LNCAP (cell line): ENCODE data around the gene C22orf15.

Experiments
- TF ChIP-seq, protein P1 (sequence below): fragments of 450-650 bp; IDR thresholded peaks from 2 replicates; pipeline ENCODE4 v1.5.1; 2017; ENCODE audit warnings: mild to moderate bottlenecking

The C22orf15 gene, protein sequence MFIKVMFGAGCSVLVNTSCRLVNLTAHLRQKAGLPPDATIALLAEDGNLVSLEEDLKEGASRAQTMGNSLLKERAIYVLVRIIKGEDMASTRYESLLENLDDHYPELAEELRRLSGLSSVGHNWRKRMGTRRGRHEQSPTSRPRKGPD

DNA sequence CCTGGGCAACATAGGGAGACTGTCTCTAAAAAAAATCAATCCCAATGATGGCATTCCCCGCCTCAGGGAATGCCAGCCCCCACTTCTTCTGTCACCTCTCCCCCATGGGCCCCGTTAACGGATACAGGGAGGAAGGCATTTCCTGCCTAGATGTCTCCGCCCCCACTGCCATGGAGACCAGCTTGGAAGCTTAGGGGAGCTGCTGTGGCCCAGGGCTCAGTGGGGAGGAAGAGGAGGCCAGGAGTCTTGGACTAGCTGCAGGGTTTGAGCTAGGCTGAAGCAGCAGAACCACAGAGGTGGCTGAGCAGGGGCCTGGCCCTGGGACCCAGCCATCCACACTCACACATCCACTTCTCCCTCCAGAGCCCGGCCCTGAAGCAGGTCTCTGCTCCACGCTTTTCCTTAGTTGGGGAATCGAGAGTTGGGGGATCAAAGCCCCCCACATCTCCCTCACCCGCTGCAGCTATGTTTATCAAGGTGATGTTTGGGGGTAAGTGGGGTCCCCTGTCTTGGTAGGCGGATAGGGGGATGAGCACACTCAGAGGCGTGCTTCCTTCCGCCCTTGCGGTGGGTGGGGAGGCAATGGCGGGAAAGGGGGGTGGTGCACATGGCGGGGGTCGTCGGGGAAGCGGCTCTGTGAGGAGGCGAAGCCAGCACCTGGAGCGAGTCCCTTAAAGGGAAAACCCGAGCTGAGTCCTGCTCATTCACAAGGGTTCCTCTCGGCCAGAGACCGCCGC, at the start of gene C22orf15:
C22orf15 (plus strand) TSS at position 149 of the 737 bp plus-strand sequence; CDS start at position 466, 317 bp downstream.
- TF ChIP-seq, protein P1, sequence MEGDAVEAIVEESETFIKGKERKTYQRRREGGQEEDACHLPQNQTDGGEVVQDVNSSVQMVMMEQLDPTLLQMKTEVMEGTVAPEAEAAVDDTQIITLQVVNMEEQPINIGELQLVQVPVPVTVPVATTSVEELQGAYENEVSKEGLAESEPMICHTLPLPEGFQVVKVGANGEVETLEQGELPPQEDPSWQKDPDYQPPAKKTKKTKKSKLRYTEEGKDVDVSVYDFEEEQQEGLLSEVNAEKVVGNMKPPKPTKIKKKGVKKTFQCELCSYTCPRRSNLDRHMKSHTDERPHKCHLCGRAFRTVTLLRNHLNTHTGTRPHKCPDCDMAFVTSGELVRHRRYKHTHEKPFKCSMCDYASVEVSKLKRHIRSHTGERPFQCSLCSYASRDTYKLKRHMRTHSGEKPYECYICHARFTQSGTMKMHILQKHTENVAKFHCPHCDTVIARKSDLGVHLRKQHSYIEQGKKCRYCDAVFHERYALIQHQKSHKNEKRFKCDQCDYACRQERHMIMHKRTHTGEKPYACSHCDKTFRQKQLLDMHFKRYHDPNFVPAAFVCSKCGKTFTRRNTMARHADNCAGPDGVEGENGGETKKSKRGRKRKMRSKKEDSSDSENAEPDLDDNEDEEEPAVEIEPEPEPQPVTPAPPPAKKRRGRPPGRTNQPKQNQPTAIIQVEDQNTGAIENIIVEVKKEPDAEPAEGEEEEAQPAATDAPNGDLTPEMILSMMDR: no peak

DNA sequence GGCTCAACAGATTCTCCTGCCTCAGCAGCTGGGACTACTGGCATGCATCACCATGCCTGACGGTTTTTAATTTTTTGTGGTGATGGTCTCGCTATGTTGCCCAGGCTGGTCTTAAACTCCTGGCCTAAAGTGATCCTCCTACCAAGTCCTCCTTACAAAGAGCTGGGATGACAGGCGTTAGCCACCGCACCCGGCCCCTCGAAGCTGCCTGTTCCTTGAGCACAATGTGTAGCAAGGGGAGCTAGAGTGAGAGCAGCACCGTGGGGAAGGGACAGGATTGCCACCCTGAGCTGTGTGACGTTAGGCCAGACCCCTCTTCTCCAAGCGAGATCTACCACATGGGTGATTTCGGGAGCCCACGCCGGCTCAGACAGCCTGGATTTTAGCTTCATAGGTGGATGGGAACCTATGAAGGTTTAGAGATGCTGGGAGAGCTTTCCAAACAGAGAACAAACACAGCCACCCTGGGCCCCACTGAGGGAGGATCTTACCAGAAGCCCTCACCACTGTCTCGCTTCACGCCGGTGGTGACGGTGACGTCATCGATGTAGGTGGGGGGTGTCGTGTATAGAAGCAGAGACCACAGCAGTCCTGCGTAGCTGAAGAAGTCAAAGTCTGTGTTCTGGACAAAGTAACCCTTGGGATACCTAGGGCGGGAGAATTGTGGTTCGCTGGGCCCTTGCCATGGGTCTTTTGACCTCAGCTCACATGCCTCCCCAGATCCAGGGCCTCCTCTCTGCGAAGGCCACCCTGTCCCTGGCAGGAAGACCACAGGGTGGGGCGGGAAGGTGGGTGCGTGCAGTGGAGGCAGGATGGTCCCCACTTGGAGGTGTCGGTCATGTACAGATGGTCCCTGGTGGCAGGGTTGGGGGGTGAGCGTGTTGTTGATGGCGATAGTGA, 48.8 kb upstream of the C22orf15 start:
- TF ChIP-seq, protein P1: no peak

DNA sequence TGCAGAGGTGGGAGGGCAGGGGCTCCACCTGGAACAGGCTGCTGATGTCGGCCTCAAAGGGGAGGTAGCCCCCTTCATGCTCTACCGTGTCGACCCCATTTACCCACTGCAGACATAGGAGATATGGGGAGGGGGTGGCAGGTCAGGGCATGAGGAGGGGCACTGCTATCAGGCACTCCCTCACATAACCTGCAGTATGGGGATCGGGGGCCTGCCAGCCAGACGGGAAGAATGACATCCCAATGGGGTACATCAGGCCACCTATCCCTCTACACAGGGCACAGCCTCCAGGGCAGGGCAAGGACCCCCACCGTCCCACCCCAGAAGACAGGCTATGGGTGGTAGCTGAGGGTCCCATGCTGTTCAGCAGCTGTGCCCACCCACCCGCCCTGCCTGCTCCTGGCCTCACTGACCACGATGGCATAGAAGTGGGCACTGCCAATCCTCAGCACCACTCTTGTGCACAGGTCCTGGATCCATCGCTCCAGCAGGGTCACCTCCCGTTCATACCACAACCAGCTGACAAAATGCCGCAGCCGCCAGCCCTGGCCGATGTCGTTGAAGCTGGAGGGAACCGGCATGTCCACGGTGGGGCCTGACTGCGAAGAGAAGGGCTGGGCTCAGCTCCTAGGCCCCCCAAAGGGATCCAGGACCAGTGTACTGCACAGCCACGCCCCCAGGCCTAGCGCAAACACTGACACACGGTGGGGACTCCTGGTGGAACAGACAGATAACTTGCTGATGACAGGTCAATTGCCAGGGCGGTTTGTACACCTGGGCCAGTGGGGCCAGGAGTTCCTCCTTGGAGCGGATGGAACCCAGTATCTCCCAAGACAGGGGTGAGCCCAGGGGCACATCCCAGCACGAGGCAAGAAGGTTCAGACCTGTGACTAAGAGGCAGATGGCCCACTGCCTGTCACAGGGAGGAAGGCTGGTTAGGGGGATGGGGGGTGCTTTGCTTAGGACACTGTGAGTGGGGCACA, 47.9 kb upstream of the C22orf15 start:
- TF ChIP-seq, protein P1: no peak

DNA sequence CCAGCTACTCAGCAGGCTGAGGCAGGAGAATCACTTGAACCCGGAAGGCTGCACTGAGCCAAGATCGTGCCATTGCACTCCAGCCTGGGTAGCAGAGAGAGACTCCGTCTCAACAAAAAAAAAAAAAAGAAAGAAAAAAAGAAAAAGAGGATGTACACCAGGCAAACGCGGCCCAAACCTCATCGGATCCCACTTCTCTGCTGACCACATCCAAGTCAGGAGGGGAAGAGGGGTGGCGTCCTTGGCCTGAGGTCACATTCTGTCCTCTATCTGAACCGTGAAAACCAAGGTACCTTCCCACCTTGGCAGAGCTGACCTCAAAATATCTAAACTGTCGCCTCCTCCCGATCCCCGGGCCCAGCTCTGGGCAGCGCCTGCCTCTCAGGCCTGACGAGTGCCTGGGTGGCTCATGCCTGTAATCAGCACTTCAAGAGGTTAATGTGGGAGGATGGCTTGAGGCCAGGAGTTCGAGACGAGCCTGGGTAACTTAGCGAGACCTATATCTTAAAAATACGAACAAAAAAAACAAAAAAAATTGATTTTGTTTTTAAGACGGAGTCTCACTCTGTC, 46.9 kb upstream of the C22orf15 start:
- TF ChIP-seq, protein P1: no peak

DNA sequence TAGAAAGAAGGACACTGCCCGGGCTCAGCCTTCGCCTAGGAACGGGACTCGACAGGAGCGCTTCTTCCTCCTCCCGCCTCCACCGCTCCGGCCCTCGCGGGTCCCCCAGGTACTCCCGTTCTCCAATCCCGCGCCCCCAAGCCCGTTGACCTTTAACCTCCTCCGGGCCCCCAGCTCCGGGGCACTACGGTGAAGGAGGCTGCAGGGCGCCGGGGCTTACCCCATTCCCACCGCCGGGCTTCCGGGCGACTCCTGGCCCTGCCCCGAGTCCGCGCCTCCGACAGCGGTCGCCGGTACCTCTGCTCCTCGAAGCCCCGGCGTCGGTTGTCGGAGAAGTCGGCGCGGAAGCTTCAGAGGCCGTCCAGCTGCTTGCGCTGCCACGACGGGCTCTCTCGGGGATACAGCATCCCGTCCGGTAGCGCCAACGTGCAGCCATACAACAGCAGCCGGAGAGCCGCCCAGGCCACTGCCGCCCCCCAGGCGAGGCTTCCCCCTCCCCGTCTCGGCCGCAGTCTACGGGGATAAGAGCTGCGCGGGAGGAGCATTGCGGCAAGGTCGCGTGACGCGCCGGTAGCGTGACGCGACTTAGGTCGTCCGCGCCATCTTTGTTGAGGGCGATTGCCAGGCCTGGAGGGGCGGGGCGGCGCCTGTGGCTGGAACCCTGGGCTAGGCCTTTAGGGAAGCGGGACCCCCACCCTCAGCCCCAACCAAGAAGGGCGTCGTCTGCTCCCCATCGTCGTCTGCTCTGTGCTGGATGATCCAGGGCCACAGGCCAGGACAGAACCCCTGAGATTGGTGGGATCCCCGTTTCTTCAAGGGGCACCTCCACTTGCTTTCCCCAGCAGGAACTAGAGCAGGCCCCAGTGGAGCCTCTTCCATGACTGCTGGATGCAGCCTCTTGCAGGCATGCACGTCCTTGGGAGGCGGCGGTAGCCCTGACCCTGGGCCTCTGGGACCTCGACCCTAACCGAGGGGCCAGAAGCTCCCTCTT, 45.7 kb upstream of the C22orf15 start:
- TF ChIP-seq, protein P1: no peak

DNA sequence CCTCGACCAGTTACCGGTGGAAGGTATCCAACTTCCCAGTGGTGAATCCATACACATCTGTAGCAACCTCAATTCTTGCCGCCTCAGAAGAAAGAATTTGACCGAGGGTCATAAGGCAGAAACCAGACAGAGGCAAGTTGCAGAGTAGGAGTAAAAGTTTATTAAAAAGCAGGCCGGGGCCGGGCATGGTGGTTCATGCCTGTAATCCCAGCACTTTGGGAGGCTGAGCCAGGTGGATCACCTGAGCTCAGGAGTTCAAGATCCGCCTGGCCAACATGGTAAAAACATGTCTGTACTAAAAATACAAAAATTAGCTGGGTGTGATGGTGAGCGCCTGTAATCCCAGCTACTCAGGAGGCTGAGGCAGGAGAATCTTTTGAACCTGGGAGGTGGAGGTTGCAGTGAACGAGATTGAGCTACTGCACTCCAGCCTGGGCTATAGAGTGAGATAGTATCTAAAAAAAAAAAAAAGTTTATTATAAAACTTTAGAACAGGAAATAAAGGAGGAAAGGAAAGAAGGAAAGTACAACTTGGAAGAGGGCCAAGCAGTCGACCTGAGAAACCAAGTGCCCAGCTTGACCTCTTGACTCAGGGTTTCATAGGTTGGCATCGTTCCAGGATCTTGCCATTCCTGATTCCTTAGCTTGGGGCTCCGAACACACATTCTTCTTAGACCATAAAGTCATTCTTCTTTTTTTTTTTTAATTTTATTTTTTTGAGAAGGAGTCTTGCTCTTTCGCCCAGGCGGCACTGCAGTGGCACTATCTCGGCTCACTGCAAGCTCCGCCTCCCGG, 44.2 kb upstream of the C22orf15 start:
- TF ChIP-seq, protein P1: no peak
